GM12801 (cell line): ENCODE measurements around the gene IPP.

Experiments used
- CTCF ChIP-seq: IDR thresholded peaks from one replicate; pipeline ENCODE4 v1.5.1; 2011; ENCODE audit warnings: control low read depth; ENCODE audit not compliant: insufficient read length; ENCODE audit errors: extremely low read depth

IPP gene

GRCh38 chr1:45750298-45751038 is at the start of gene IPP:
Gene IPP (minus strand): TSS chr1:45750653. CDS start chr1:45746411, 4,242 bp downstream.
- no peak for TF ChIP-seq CTCF

GRCh38 chr1:45796946-45797345 is 46.5 kb upstream of the IPP start:
- TF ChIP-seq CTCF = no peak

- no peak for TF ChIP-seq CTCF
These were observed 45.9 kb upstream of the IPP start for GRCh38 chr1:45796381-45796780.

- TF ChIP-seq CTCF = no peak
These were observed 43.6 kb upstream of the IPP start for GRCh38 chr1:45793942-45794604.

GRCh38 chr1:45792744-45793143 is 42.3 kb upstream of the IPP start:
- no peak for TF ChIP-seq CTCF

- no peak for TF ChIP-seq CTCF
These were observed 39.1 kb upstream of the IPP start for GRCh38 chr1:45789601-45790000.

- no peak for TF ChIP-seq CTCF
These were observed 37.5 kb upstream of the IPP start for GRCh38 chr1:45787905-45788304.
